K562 (cell line): Measurements from ENCODE around the gene ZDHHC8. TPM values are rescaled to one million over a fixed set of nuclear protein-coding genes. Genes with fewer than 3 reads are reported as not detected.

Experiments used
- ARID2 ChIP-seq: fragments of 450-650 bp; IDR thresholded peaks from 2 replicates; pipeline ENCODE4 v1.6.1; 2017; ENCODE audit warnings: antibody characterized with exemption, mild to moderate bottlenecking
- BRD4 ChIP-seq: fragments of 200-600 bp; sonication (generic); IDR thresholded peaks from 2 replicates; pipeline ENCODE4 v1.6.1; 2017; ENCODE audit warnings: inconsistent platforms
- BRF1 ChIP-seq: IDR thresholded peaks from 3 replicates; pipeline ENCODE4 v1.6.1; 2011; ENCODE audit warnings: borderline replicate concordance, mild to moderate bottlenecking; ENCODE audit not compliant: insufficient read length; ENCODE audit errors: extremely low read depth
- CBX1 ChIP-seq: sonication (generic); IDR thresholded peaks from 2 replicates; pipeline ENCODE4 v1.6.1; 2016; ENCODE audit warnings: antibody characterized with exemption, low read depth, mild to moderate bottlenecking
- CEBPB ChIP-seq: fragments of 450-650 bp; IDR thresholded peaks from 2 replicates; pipeline ENCODE4 v1.6.1; 2016; ENCODE audit warnings: missing genetic modification characterization, missing compliant biosample characterization
- CHD1 ChIP-seq: fragments of 200-600 bp; sonication (generic); IDR thresholded peaks from one replicate; pipeline ENCODE4 v1.6.1; 2012; ENCODE audit warnings: mild to moderate bottlenecking, moderate library complexity, low read length, inconsistent platforms
- CREB3 ChIP-seq: fragments of 450-650 bp; conservative IDR thresholded peaks from 2 replicates; pipeline ENCODE4 v1.6.1; 2016; ENCODE audit warnings: missing genetic modification characterization, low read depth, mild to moderate bottlenecking, missing compliant biosample characterization, moderate library complexity
- FOXP1 ChIP-seq: sonication (generic); formaldehyde crosslinking; IDR thresholded peaks from 2 replicates; pipeline ENCODE4 v1.8.0; 2022; ENCODE audit warnings: mild to moderate bottlenecking, missing genetic modification reagents
- HMBOX1 ChIP-seq: sonication (generic); IDR thresholded peaks from 2 replicates; pipeline ENCODE4 v1.6.1; 2016
- HMGN3 ChIP-seq: IDR thresholded peaks from 2 replicates; pipeline ENCODE4 v1.6.1; 2011; ENCODE audit warnings: borderline replicate concordance, low read depth, mild to moderate bottlenecking, mixed read lengths, low read length; ENCODE audit not compliant: insufficient read length; ENCODE audit errors: extremely low read depth
- HNRNPH1 ChIP-seq: fragments of 200-400 bp; formaldehyde crosslinking; optimal IDR thresholded peaks from 2 replicates; pipeline ENCODE3; 2017; ENCODE audit warnings: low read depth, mild to moderate bottlenecking, low read length, moderate library complexity
- KLF1 ChIP-seq: fragments of 450-650 bp; IDR thresholded peaks from 2 replicates; pipeline ENCODE4 v1.6.1; 2016; ENCODE audit warnings: missing genetic modification characterization, missing compliant biosample characterization
- MYC ChIP-seq, 2 experiments: fragments of 250-450 bp in 1 of 2; sonication (Bioruptor Pico) in 1 of 2; IDR thresholded peaks; 2 replicates each; pipeline versions ENCODE4 v1.5.1 to v1.6.1; 2012 to 2021; ENCODE audit warnings: low read depth in 2 of 2, borderline replicate concordance in 1 of 2, improper control_type of control experiment in 1 of 2, low read length in 1 of 2, mild to moderate bottlenecking in 1 of 2, moderate library complexity in 1 of 2
- NFATC3 ChIP-seq: fragments of 450-650 bp; IDR thresholded peaks from 2 replicates; pipeline ENCODE4 v1.6.1; 2017; ENCODE audit warnings: mild to moderate bottlenecking
- PML ChIP-seq: IDR thresholded peaks from 2 replicates; pipeline ENCODE4 v1.6.1; 2012; ENCODE audit warnings: low read length, inconsistent platforms
- POLR2A ChIP-seq: fragments of 450-650 bp; conservative IDR thresholded peaks from 2 replicates; pipeline ENCODE4 v1.6.1; 2016
- RHOXF2B ChIP-seq: fragments of 250-450 bp; sonication (Bioruptor Pico); conservative IDR thresholded peaks from 2 replicates; pipeline ENCODE4 v1.5.1; 2021
- SLC30A9 ChIP-seq: fragments of 250-450 bp; sonication (Bioruptor Pico); IDR thresholded peaks from 2 replicates; pipeline ENCODE4 v1.8.0; 2022; ENCODE audit warnings: mild to moderate bottlenecking, moderate library complexity
- TEAD2 ChIP-seq: fragments of 450-650 bp; IDR thresholded peaks from 2 replicates; pipeline ENCODE4 v1.6.1; 2016; ENCODE audit warnings: missing genetic modification characterization, control low read depth, missing compliant biosample characterization
- TGIF2 ChIP-seq: sonication (generic); formaldehyde crosslinking; IDR thresholded peaks from 2 replicates; pipeline ENCODE4 v1.8.1; 2022; ENCODE audit warnings: mild to moderate bottlenecking, missing genetic modification reagents, moderate library complexity
- WHSC1 ChIP-seq: IDR thresholded peaks from one replicate; pipeline ENCODE4 v1.6.1; 2012; ENCODE audit warnings: low read length, control low read depth, inconsistent platforms
- ZBTB26 ChIP-seq: fragments of 450-650 bp; formaldehyde crosslinking; IDR thresholded peaks from 2 replicates; pipeline ENCODE4 v1.4.0; 2022; ENCODE audit warnings: missing genetic modification characterization
- ZNF133 ChIP-seq: fragments of 250-450 bp; sonication (Bioruptor Pico); IDR thresholded peaks from 2 replicates; pipeline ENCODE4 v1.4.0; 2020; ENCODE audit warnings: mild to moderate bottlenecking
- ZNF184 ChIP-seq: sonication (generic); formaldehyde crosslinking; IDR thresholded peaks from 2 replicates; pipeline ENCODE4 v1.5.0; 2020; ENCODE audit warnings: missing genetic modification reagents
- ZNF384 ChIP-seq: IDR thresholded peaks from 2 replicates; pipeline ENCODE4 v1.6.1; 2012; ENCODE audit warnings: low read depth, low read length, improper control_type of control experiment
- ZNF785 ChIP-seq: fragments of 250-450 bp; sonication (Bioruptor Pico); IDR thresholded peaks from 2 replicates; pipeline ENCODE4 v1.4.0; 2020; ENCODE audit warnings: mild to moderate bottlenecking
- polyA plus RNA-seq, 8 experiments: library from polyadenylated mRNA; depleted of rRNA in 4 of 8; stranded (reverse) in 5 of 8; unstranded in 3 of 8; fragments of >200 nt; fragmentation: Nextera tagmentation in 2 of 8; fragmentation: Illumina TruSeq in 1 of 8; extraction: Ambion mirVana in 2 of 8; extraction: Trizol in 1 of 8; gene quantifications; 2 replicates each; pipeline versions ENCODE4 v1.2.1 to v1.2.3, GENCODE V29; 2011 to 2014; ENCODE audit warnings: inconsistent platforms in 1 of 8, missing spikeins in 1 of 8
- total RNA-seq, 7 experiments: library from RNA; depleted of rRNA in 6 of 7; stranded (reverse); fragments of >200 nt in 6 of 7; fragmentation: Illumina TruSeq in 2 of 7; extraction: Trizol in 2 of 7; gene quantifications; 2 replicates each; pipeline versions ENCODE4 v1.2.1 to v1.2.3, GENCODE V29; 2011 to 2021; ENCODE audit warnings: low replicate concordance in 1 of 7
- TF ChIP-seq, protein P1 (sequence below): fragments of 450-650 bp; IDR thresholded peaks from 2 replicates; pipeline ENCODE4 v1.6.1; 2014; ENCODE audit warnings: low read depth, mild to moderate bottlenecking, moderate library complexity, borderline replicate concordance

The ZDHHC8 gene
- total and polyA plus RNA-seq, 9 of the 15 experiments (the other 6 are each of a cell fraction or from before 2014, with no cell fraction given), result 0.04 to 109 (median 16.4) TPM

DNA sequence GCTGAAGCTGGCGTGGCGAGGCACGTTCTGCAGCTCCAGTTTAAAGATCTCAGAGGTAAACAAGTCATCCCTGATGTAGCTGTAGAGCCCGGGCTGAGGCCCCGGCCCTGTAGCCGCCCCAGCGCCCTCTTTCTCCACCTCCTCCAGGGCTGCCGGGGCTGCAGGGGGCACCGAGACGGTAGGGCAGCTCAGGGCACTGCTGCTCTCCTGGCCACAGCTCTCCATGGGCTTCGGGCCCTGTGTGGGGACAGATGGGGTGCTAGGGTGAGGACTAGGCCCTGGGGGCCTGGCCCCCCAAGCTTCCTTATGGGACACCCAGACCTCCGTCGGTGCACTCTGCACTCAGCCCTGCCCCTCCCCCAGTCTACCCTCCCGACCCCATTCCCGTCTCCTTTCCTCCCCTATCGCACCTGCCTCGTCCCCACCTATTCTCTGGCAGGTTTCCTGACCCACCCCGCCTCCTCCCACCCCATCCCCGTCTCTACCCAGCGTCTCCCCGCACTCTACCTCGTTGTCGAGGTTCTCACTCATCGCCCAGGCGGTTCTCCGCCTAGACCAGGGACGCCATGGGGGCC lies 15.1 kb upstream of the ZDHHC8 start (continued):
- TF ChIP-seq MYC (IDR thresholded peaks at IDR 0.05; ENCODE audit: low read depth, low read length), result peak; percentile 65; the same call in 1 of the 2 replicates
- TF ChIP-seq MYC (CRISPR knock-in tag; IDR thresholded peaks at IDR 0.05; ENCODE audit: borderline replicate concordance, low read depth), result peak; percentile 71
- TF ChIP-seq CEBPB (tag), result no peak
- peak; percentile 31 for TF ChIP-seq WHSC1
- TF ChIP-seq FOXP1, result no peak
- TF ChIP-seq HMBOX1, result no peak
- TF ChIP-seq RHOXF2B (CRISPR knock-in tag), result 0 out of 2 replicates have a peak, but pooled peaks have one; percentile 33
- TF ChIP-seq ZBTB26 (CRISPR knock-in tag), result peak; percentile 89
- TF ChIP-seq PML, result no peak
- TF ChIP-seq CBX1, result no peak
- TF ChIP-seq ZNF133, result 0 out of 2 replicates have a peak, but pooled peaks have one; percentile 70
- TF ChIP-seq ARID2, result peak; percentile 84
- TF ChIP-seq ZNF785, result 0 out of 2 replicates have a peak, but pooled peaks have one; percentile 37
- no peak for TF ChIP-seq TEAD2 (tag)
- TF ChIP-seq HNRNPH1, result no peak
- TF ChIP-seq ZNF384, result no peak
- no peak for TF ChIP-seq CREB3 (tag)
- no peak for TF ChIP-seq ZNF184 (CRISPR knock-in tag)
- TF ChIP-seq NFATC3, result 0 out of 2 replicates have a peak, but pooled peaks have one; percentile 26
- TF ChIP-seq, protein P1, sequence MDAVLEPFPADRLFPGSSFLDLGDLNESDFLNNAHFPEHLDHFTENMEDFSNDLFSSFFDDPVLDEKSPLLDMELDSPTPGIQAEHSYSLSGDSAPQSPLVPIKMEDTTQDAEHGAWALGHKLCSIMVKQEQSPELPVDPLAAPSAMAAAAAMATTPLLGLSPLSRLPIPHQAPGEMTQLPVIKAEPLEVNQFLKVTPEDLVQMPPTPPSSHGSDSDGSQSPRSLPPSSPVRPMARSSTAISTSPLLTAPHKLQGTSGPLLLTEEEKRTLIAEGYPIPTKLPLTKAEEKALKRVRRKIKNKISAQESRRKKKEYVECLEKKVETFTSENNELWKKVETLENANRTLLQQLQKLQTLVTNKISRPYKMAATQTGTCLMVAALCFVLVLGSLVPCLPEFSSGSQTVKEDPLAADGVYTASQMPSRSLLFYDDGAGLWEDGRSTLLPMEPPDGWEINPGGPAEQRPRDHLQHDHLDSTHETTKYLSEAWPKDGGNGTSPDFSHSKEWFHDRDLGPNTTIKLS, result no peak
- no peak for TF ChIP-seq BRF1
- peak; percentile 88; the same call in 1 of the 2 replicates for TF ChIP-seq BRD4
- no peak for TF ChIP-seq KLF1 (tag)
- TF ChIP-seq SLC30A9 (CRISPR knock-in tag), result no peak
- no peak for TF ChIP-seq HMGN3
- TF ChIP-seq CHD1, result peak; percentile 77
- 0 out of 2 replicates have a peak, but pooled peaks have one; percentile 1 for TF ChIP-seq POLR2A
- no peak for TF ChIP-seq TGIF2
